Right lobe of liver (tissue), 6 donors: ENCODE results near the gene CYP19A1. TPM values are rescaled to one million over a fixed set of nuclear protein-coding genes. Genes with fewer than 3 reads are reported as not detected.

Experiments
- ATAC-seq, 4 donors: fragments of 200-7000 bp; cut with Tn5 transposase; one replicate each; pipeline ENCODE4 v1.9.1; 2020; ENCODE audit warnings: mild to moderate bottlenecking in 4 of 4, moderate library complexity in 4 of 4
- DNase-seq, 3 donors: peaks; one replicate each; pipeline ENCODE4 v3.0.0-alpha.2; 2020
- H3K27ac ChIP-seq, 3 donors: fragments of 200-600 bp; one replicate each; pipeline ENCODE4 v1.8.0; 2022
- H3K27me3 ChIP-seq, 2 donors: fragments of 200-600 bp; one replicate each; pipeline ENCODE4 v1.8.0; 2022
- H3K36me3 ChIP-seq, 4 donors: fragments of 200-600 bp; sonication (generic) in 1 of 4; one replicate each; pipeline versions ENCODE4 v1.5.1 to v1.8.0; 2017 to 2022; ENCODE audit warnings: control low read depth in 1 of 4
- H3K4me1 ChIP-seq, 4 donors: fragments of 200-600 bp; sonication (generic) in 1 of 4; one replicate each; pipeline versions ENCODE4 v1.5.1 to v1.8.0; 2017 to 2022; ENCODE audit warnings: control low read depth in 1 of 4
- H3K4me3 ChIP-seq, 3 donors: fragments of 200-600 bp; one replicate each; pipeline ENCODE4 v1.8.0; 2022
- H3K9me3 ChIP-seq, 4 donors: fragments of 200-600 bp; sonication (generic) in 1 of 4; one replicate each; pipeline versions ENCODE4 v1.5.1 to v1.8.0; 2017 to 2022; ENCODE audit warnings: control low read depth in 1 of 4
- CTCF ChIP-seq, 4 donors: fragments of 200-600 bp in 3 of 4; fragments of 450-650 bp in 1 of 4; IDR thresholded peaks; one replicate each; pipeline versions ENCODE4 v1.5.1 to v1.8.0; 2016 to 2022; ENCODE audit warnings: antibody characterized with exemption in 4 of 4, mild to moderate bottlenecking in 2 of 4
- POLR2A ChIP-seq: fragments of 450-650 bp; IDR thresholded peaks from one replicate; pipeline ENCODE4 v1.6.1; 2017; ENCODE audit warnings: antibody characterized with exemption, mild to moderate bottlenecking
- WGBS: methylation state at CpG from one replicate; pipeline ENCODE4 v1.1.6; 2018; ENCODE audit warnings: low coverage, low lambda C conversion rate; ENCODE audit not compliant: insufficient coverage; ENCODE audit errors: missing lambda C conversion rate; 5-methylcytosine and 5-hydroxymethylcytosine counted together
- intact Hi-C, 2 donors: fragments of 100-400 bp; cut with DNase I; formaldehyde crosslinking; loops; one replicate each; pipeline versions ENCODE4 v1.11.2 to v1.14.1; 2022
- total RNA-seq, 6 experiments: library from RNA; depleted of rRNA in 2 of 6; stranded (reverse); fragments of >200 nt in 2 of 6; fragmentation: NEBNext Ultra II Directional in 3 of 6; extraction: Animal tissue kit (Norgen Biotek cat#: 25700) in 3 of 6; gene quantifications; one replicate each; pipeline versions ENCODE4 v1.1.0 to v1.2.4, GENCODE V29; 2016 to 2023
- donor health status: DM: no; HTN: yes; CAD: no.
- donor health status: DM: no; HTN: no; CAD: no.
- donor health status: DM: no; HTN: no; CAD: no.
- donor health status: DM: no; HTN: yes; CAD: no.
- donor health status: DM: no; HTN: yes; CAD: no.

The CYP19A1 gene
- total RNA-seq, 6 experiments from 2014 or later: not detected

GRCh38 chr15:51198701-51199232 lies 139.6 kb downstream of the CYP19A1 start:
- Histone ChIP-seq H3K36me3 (no peaks in the 10 kb centered on the region), H3K4me3 (no peak overlapping the region), H3K4me1 (peaks cover 0 to 6% (median 3%) of the 10 kb centered on the region in 4 donors), H3K27ac (no peak overlapping the region), H3K9me3 (no peaks in the 10 kb centered on the region), H3K27me3 (peaks cover 0 to 4% of the 10 kb centered on the region in 2 donors)
- ATAC-seq (no peak), DNase-seq (no peak)
- intact Hi-C loops: no loop called here
- TF ChIP-seq CTCF (IDR thresholded peaks at IDR 0.05) (no peak), POLR2A (no peak)
- WGBS: 52% methylated on average over 4 of the region's 6 CpGs

GRCh38 chr15:51195459-51195858 lies 142.9 kb downstream of the CYP19A1 start:
- 34% methylated on average over 3 of the region's 3 CpGs for WGBS
- no peak for DNase-seq
- no peak overlapping the region for H3K27ac ChIP-seq
- TF ChIP-seq POLR2A: no peak
- no peak for TF ChIP-seq CTCF (IDR thresholded peaks at IDR 0.05)
- no peaks in the 10 kb centered on the region for H3K36me3 ChIP-seq
- no peaks in the 10 kb centered on the region for H3K27me3 ChIP-seq
- intact Hi-C loops: no loop called here
- ATAC-seq: no peak
- H3K4me1 ChIP-seq: no peaks in the 10 kb centered on the region
- H3K9me3 ChIP-seq: no peaks in the 10 kb centered on the region
- H3K4me3 ChIP-seq: no peak overlapping the region

- H3K36me3 ChIP-seq: no peaks in the 10 kb centered on the region
- DNase-seq (no peak), ATAC-seq (no peak)
- H3K27me3 ChIP-seq: no peaks in the 10 kb centered on the region
- TF ChIP-seq POLR2A (no peak), CTCF (IDR thresholded peaks at IDR 0.05) (no peak)
- intact Hi-C loops: no loop called here
- WGBS: 51% methylated on average over 2 of the region's 2 CpGs
- H3K9me3 ChIP-seq: no peaks in the 10 kb centered on the region
- H3K4me1 ChIP-seq: no peaks in the 10 kb centered on the region
- no peak overlapping the region for H3K4me3 ChIP-seq
- H3K27ac ChIP-seq: no peak overlapping the region
Observed at GRCh38 chr15:51193979-51194378, 144.4 kb downstream of the CYP19A1 start.

GRCh38 chr15:51193526-51193925 lies 144.9 kb downstream of the CYP19A1 start:
- H3K4me1 ChIP-seq: no peaks in the 10 kb centered on the region
- no peak overlapping the region for H3K27ac ChIP-seq
- no peaks in the 10 kb centered on the region for H3K9me3 ChIP-seq
- H3K27me3 ChIP-seq: no peaks in the 10 kb centered on the region
- no peaks in the 10 kb centered on the region for H3K36me3 ChIP-seq
- intact Hi-C loops: no loop called here
- no peak for DNase-seq
- no peak overlapping the region for H3K4me3 ChIP-seq
- 46% methylated on average over 6 of the region's 6 CpGs for WGBS
- TF ChIP-seq POLR2A: no peak
- ATAC-seq: no peak

- ATAC-seq (peak; percentile 93 to 98 (median 96)), DNase-seq (peak; percentile 85 to 87 (median 86))
- TF ChIP-seq POLR2A (no peak), CTCF (IDR thresholded peaks at IDR 0.05) (peak; percentile 80 to 95 (median 91))
- no peaks in the 10 kb centered on the region for H3K27me3 ChIP-seq
- no peak overlapping the region for H3K27ac ChIP-seq
- no peaks in the 10 kb centered on the region for H3K36me3 ChIP-seq
- no peaks in the 10 kb centered on the region for H3K4me1 ChIP-seq
- intact Hi-C loops: no loop called here
- no peaks in the 10 kb centered on the region for H3K9me3 ChIP-seq
- WGBS: 8% methylated on average over 7 of the region's 14 CpGs
- H3K4me3 ChIP-seq: no peak overlapping the region
Observed at GRCh38 chr15:51192521-51193280, 145.7 kb downstream of the CYP19A1 start.
